Large intestine (tissue), 3 donors: ENCODE measurements around the gene WDR90. TPM values are rescaled to one million over a fixed set of nuclear protein-coding genes. Genes with fewer than 3 reads are reported as not detected.

Source experiments
- DNase-seq, 2 donors: peaks; one replicate each; pipeline versions ENCODE4 v3.0.0 to v3.0.0-alpha.2; 2013
- H3K27ac ChIP-seq: one replicate; pipeline ENCODE4 v1.5.1; 2013; ENCODE audit warnings: low read length
- H3K27me3 ChIP-seq: 2 replicates; pipeline ENCODE4 v1.6.1; 2013; ENCODE audit warnings: low read length; ENCODE audit not compliant: control insufficient read depth, insufficient read depth
- H3K36me3 ChIP-seq: 2 replicates; pipeline ENCODE4 v1.6.1; 2013; ENCODE audit warnings: low read length; ENCODE audit not compliant: control insufficient read depth, insufficient read depth
- H3K4me1 ChIP-seq: one replicate; pipeline ENCODE4 v1.6.1; 2013; ENCODE audit warnings: low read length; ENCODE audit not compliant: control insufficient read depth, insufficient read depth
- H3K4me3 ChIP-seq: one replicate; pipeline ENCODE4 v1.5.1; 2013; ENCODE audit warnings: low read length
- H3K9me3 ChIP-seq: one replicate; pipeline ENCODE4 v1.6.1; 2013; ENCODE audit warnings: mild to moderate bottlenecking, low read depth, low read length, moderate library complexity; ENCODE audit not compliant: control insufficient read depth
- WGBS: methylation state at CpG from one replicate; pipeline ENCODE4 v1.1.5; 2013; ENCODE audit warnings: low lambda C conversion rate; ENCODE audit not compliant: insufficient coverage; 5-methylcytosine and 5-hydroxymethylcytosine counted together
- polyA plus RNA-seq: library from polyadenylated mRNA; unstranded; fragments of 120-200 nt; gene quantifications from one replicate; pipeline ENCODE4 v1.2.1, GENCODE V29; 2013

The WDR90 gene
- polyA plus RNA-seq, 1 donor: 43.9 TPM

DNA sequence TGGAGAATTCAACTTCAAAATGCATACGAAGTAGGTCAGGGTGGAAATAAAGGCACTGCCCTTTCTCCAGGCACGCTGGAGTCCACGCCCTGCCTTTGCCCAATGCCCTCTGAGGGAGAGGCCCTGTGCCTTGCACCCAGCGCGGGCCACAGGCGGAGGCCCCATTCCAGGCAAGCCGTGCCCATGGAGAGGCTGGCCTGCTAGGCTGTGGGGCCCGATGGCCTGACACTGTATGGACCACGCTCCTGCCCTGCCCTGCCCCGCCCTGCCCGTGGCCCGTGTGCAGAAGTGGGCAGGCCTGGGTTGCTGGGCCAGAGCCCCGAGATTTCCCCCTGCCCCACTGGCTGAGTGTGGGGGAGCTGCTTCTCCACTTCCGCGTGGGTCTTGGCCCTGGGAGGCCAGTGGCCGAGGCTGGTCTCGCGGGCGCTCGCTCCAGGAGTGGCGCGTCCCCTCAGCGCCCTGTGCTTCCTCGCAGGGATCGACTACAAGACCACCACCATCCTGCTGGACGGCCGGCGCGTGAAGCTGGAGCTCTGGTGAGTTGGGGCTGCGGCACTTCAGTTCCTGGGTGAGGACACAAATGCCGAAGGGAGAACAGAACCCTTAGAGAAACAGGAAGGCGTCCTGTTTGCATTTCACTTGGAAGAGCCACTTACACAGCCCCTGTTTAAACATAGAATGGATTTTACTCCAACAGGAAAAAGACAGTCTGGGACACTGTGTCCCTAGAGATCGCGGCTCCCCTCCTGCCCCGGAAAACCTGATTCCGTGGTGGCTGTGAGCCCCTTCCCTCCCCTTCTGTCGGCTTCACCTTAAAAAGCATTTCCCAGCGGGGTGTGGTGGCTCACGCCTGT is 32.2 kb upstream of the WDR90 start:
- H3K27me3 ChIP-seq: no peaks in the 10 kb centered on the region
- H3K4me3 ChIP-seq: no peak overlapping the region
- H3K9me3 ChIP-seq: peaks cover 3% of the 10 kb centered on the region
- WGBS: no CpG with 5 or more reads among the region's 39 CpGs
- peaks cover 22% of the 10 kb centered on the region for H3K36me3 ChIP-seq
- peaks cover 5% of the 10 kb centered on the region for H3K4me1 ChIP-seq
- DNase-seq: no peak
- H3K27ac ChIP-seq: no peak overlapping the region

DNA sequence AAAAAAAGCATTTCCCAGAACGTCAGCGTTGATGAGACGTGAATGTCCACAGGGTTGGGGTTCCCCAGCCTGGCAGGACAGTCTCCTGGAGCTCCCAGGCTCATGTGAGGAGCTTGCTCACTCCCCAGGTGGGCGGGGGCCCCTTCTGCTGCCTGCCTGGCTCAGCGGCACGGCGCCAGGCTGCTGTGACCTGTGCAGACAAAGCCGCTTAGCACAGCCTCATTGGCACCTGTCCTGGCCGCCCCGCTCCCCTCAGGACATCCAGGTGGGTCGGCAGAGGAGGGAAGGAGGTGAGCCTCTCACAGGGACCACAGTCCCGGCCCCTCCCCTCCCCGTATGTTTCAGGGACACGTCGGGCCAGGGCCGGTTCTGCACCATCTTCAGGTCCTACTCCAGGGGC is 31.3 kb upstream of the WDR90 start:
- Histone ChIP-seq H3K4me1 (peaks cover 5% of the 10 kb centered on the region), H3K4me3 (no peak overlapping the region), H3K36me3 (peaks cover 23% of the 10 kb centered on the region), H3K27me3 (no peaks in the 10 kb centered on the region), H3K27ac (no peak overlapping the region), H3K9me3 (peaks cover 3% of the 10 kb centered on the region)
- no peak for DNase-seq
- no CpG with 5 or more reads among the region's 16 CpGs for WGBS

DNA sequence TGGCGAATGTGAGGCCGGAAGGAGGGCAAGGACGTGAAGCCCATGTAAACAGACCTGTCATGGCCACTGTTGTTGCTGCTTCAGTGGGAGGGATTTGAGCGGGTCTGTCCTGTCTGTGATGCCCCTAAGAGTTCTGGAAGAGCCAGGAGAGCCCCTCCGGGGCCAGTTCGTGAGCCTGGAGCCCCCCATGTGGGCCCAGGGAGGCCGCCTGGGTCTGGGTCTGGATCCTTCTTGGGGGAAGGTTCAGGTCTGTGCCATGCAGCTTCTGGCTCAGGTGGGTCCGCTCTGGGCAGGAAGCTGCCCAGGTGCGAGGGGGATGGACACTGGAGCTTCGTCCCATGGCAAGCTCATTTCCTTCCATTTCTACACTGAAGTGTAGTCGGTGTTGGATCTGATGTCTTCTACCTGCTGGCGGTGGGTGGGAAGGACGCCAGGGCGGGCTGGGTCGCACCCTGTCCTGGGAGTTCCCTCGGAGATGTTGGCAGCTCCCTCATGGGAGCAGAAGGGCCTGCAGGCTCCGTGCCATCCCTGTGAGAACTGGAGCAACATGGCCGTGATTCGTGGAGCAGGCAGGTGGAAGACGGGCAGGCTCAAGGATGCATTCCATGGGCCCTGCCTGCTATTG is 29.6 kb upstream of the WDR90 start:
- Histone ChIP-seq H3K4me1 (peaks cover 5% of the 10 kb centered on the region), H3K27me3 (no peaks in the 10 kb centered on the region), H3K36me3 (peaks cover 17% of the 10 kb centered on the region), H3K27ac (no peak overlapping the region), H3K9me3 (no peaks in the 10 kb centered on the region), H3K4me3 (no peak overlapping the region)
- WGBS: no CpG with 5 or more reads among the region's 20 CpGs
- DNase-seq: no peak

DNA sequence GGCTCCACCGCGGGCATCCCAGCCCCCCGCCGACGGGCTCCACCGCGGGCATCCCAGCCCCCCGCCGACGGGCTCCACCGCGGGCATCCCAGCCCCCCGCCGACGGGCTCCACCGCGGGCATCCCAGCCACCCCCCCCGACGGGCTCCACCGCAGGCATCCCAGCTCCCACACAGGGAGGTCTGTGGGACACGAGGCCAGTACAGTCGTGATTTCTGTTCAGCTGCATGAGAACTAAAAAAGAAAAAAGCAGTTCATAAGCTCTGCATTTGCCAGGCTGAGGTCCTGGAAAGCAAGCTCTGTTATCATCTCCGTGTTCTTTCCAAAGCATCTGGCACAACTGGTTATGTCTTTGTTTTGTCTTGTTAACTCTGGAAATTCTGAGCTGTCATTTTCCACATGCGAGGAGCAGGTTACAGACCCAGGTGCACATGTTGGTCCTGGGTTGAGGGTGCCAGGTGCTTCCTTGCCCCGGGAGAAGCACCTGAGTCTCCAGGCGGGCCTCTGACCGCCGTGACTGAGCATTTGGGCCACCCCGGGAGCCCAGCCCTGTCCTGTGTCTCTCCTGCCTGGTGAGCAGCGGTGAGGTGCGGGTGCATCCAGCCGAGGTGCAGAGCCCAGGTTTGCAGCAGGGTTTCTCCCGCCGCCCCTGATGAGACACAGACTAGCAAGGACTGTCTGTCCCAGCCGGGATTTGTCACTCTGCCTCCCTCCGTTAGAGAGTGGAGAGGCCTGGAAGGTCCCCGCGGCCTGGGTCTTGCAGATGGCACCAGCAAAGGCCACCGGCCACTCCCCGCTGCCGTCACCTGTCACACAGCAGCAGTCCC is 28.3 kb upstream of the WDR90 start:
- DNase-seq: no peak
- Histone ChIP-seq H3K9me3 (peaks cover 1% of the 10 kb centered on the region), H3K27me3 (no peaks in the 10 kb centered on the region), H3K4me1 (peaks cover 5% of the 10 kb centered on the region), H3K36me3 (peaks cover 22% of the 10 kb centered on the region), H3K27ac (no peak overlapping the region), H3K4me3 (no peak overlapping the region)
- WGBS: 100% methylated on average over 1 of the region's 41 CpGs

DNA sequence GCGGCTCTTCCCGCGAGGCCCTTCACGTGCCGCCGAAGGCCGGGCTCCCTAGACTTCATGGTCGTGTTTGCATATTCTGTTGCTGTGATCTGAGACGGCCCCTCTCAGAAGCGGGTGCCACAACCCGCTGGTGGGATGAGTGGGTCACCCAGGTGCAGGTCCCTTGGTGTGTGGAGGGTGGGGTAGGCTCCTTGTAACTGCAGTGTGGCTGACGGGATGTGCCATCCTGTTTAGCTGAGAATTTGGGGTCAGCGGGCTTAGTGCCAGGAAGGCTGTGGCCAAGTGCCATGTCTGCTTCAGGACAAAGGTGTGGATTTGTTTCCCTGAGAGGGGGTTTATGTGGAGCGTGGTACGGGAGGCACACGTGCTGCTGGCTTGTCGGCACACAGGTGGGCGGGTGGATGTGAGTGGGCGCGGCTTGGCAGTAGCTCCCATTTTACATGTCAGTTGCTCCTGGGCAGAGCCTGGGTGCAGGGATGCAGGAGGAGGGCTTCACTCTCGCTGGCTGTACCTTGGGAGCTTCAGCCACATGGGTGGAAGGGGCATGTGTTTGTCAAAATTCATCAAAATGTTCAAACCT is 27.5 kb upstream of the WDR90 start:
- H3K27ac ChIP-seq: no peak overlapping the region
- H3K4me3 ChIP-seq: no peak overlapping the region
- H3K27me3 ChIP-seq: no peaks in the 10 kb centered on the region
- WGBS: no CpG with 5 or more reads among the region's 21 CpGs
- H3K36me3 ChIP-seq: peaks cover 26% of the 10 kb centered on the region
- H3K4me1 ChIP-seq: peaks cover 5% of the 10 kb centered on the region
- H3K9me3 ChIP-seq: peaks cover 6% of the 10 kb centered on the region
- no peak for DNase-seq

DNA sequence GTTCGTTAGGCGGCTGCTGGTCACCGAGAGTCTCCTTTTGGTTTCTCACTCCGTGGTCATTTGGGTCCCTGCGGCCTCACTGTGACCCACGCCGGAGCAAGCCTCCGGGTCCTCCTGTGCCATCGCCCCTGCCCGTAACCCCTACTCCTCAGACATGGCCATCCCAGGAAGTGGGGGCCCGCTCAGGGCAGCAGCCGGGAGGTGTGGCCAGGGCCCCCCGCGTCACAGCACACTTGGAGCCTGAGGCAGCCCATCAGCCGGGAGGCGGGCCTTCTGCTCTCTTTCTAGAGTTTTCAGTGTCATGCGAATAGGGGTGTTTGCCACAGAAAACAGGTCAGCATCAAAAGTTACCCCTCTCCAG is 26.3 kb upstream of the WDR90 start:
- DNase-seq: no peak
- Histone ChIP-seq H3K36me3 (peaks cover 29% of the 10 kb centered on the region), H3K4me1 (peaks cover 5% of the 10 kb centered on the region), H3K27ac (no peak overlapping the region), H3K9me3 (peaks cover 6% of the 10 kb centered on the region), H3K27me3 (no peaks in the 10 kb centered on the region), H3K4me3 (no peak overlapping the region)
- no CpG with 5 or more reads among the region's 17 CpGs for WGBS

DNA sequence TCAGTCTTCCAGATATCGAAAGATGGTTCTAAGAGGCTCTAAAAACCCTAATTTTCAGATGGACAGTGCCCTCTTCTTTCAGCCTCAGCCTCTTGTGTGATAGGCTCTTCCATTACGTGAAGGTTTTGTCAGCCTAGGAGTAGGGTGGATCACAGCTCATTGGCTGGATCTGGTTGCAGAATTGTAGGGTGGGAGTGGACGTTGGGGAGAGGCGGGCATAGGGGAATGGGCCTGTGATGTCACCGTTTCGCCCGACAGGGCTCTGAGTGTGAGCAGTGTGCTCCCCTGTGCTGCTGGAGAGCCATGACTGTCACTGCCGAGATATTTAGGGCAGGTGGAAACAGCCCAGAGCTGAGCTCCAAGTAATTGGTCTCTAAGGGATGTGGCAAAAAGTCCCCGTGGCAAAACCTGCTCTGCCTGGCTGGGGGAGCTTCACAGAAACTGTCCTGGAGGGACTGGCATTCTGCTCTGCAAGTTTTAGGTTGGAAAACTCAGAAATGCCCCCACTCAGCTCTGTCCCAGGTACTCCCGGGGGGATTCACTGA is 24.6 kb upstream of the WDR90 start:
- Histone ChIP-seq H3K4me3 (no peak overlapping the region), H3K27me3 (no peaks in the 10 kb centered on the region), H3K27ac (no peak overlapping the region), H3K36me3 (peaks cover 38% of the 10 kb centered on the region), H3K4me1 (peaks cover 7% of the 10 kb centered on the region), H3K9me3 (peaks cover 6% of the 10 kb centered on the region)
- WGBS: no CpG with 5 or more reads among the region's 10 CpGs
- no peak for DNase-seq

DNA sequence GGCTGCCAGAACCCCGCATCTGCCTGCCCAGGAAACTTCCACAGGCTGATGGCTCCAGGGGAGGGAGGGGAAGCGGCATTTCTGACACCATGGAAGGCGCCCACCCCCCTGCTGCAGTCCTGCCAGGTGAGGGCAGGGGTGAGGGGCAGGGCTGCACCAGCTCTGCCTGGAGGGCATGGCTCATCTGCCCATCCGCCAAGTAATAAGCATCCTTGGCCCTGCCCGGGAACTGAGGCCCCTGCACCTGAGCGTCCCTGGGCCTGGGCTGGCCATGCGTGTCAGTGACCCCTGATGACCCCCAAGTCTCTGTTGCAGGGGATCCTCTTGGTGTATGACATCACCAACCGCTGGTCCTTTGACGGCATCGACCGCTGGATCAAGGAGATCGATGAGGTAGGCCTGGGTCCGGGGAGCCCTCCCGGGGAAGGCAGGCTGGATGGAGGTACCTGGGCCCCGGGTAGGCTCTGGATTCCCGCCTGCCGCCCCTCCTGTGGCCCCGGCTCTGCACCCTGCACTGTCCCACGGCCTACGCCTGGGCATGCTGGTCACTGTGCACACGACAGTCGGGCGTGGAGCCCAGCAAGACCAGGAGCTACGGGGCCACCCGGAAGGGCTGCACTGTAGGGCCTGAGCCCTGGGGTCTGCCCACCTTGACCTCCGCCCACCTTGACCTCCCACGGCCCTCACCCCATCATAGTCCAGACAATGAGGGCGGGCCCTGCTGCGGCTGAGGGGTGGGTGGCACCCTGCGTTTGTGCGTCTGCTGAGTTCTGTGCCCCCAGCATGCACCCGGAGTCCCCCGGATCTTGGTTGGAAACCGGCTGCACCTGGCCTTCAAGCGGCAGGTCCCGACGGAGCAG is 23.8 kb upstream of the WDR90 start:
- Histone ChIP-seq H3K36me3 (peaks cover 38% of the 10 kb centered on the region), H3K27ac (no peak overlapping the region), H3K4me1 (peaks cover 13% of the 10 kb centered on the region), H3K4me3 (no peak overlapping the region), H3K27me3 (no peaks in the 10 kb centered on the region), H3K9me3 (peaks cover 6% of the 10 kb centered on the region)
- no peak for DNase-seq
- WGBS: no CpG with 5 or more reads among the region's 37 CpGs

DNA sequence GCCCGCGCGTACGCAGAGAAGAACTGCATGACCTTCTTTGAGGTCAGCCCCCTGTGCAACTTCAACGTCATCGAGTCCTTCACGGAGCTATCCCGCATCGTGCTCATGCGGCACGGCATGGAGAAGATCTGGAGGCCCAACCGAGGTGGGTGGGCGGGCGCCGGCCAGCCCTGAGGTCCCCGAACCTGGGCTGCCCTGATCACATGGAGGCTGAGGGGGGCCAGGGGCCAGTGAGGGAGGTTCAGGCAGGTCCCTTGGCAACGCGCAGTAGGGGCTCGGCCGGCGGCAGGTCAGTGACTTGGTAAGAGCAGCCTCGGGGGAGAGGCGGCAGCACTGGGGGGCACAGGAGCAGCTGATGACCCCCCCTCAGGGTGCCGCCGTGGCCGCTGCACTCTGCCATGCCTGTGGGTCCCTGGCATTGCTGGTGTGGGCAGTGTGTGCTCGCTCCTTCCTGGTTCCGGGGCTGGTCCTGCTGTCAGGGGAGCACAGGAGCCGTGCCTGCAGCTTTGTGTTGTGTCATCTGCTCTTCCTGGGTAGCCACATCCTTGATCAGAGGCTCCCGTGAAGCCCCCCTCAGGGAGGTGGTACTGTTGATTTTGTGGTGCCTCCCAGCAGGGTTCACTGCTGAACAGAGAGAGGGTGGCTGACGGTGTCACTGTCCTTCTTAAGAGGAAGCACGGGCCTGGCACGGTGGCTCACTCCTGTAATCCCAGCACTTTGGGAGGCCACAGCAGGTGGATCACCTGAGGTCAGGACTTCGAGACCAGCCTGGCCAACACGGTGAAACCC is 23.0 kb upstream of the WDR90 start:
- WGBS: no CpG with 5 or more reads among the region's 35 CpGs
- Histone ChIP-seq H3K27ac (no peak overlapping the region), H3K36me3 (peaks cover 38% of the 10 kb centered on the region)

More for the DNA sequence above, 23.0 kb upstream of the WDR90 start:
- H3K9me3 ChIP-seq: peaks cover 6% of the 10 kb centered on the region
- no peak overlapping the region for H3K4me3 ChIP-seq
- no peak for DNase-seq
- H3K4me1 ChIP-seq: peaks cover 22% of the 10 kb centered on the region
- peaks cover 3% of the 10 kb centered on the region for H3K27me3 ChIP-seq
